CD8-positive, alpha-beta memory T cell (primary cell): Measurements from ENCODE around the gene RORC. TPM values are rescaled to one million over a fixed set of nuclear protein-coding genes. Genes with fewer than 3 reads are reported as not detected.

Experiments
- CTCF ChIA-PET: fragments of 350-600 bp; sonication (Branson Sonifier 250); formaldehyde crosslinking; loops from one replicate; lab custom pipeline; 2021; ENCODE audit warnings: antibody characterized with exemption; lab: Charles Lee
- POLR2A ChIA-PET: fragments of 350-600 bp; sonication (Branson Sonifier 250); formaldehyde crosslinking; loops from one replicate; lab custom pipeline; 2021; ENCODE audit warnings: antibody characterized with exemption; lab: Charles Lee
- DNase-seq, 5 donors: peaks; one replicate each; pipeline versions ENCODE4 v3.0.0 to v3.0.0-alpha.2; 2020 to 2022; ENCODE audit warnings: mixed read lengths in 1 of 5
- H3K27ac ChIP-seq: one replicate; pipeline ENCODE4 v1.7.0; 2013; ENCODE audit warnings: low read depth, mild to moderate bottlenecking, low read length, moderate library complexity
- H3K27me3 ChIP-seq: 2 replicates; pipeline ENCODE4 v1.7.0; 2013; ENCODE audit warnings: low read length, mild to moderate bottlenecking; ENCODE audit not compliant: insufficient read depth, poor library complexity, severe bottlenecking
- H3K36me3 ChIP-seq: 2 replicates; pipeline ENCODE4 v1.7.0; 2013; ENCODE audit warnings: mild to moderate bottlenecking, low read length, moderate library complexity; ENCODE audit not compliant: insufficient read depth
- H3K4me1 ChIP-seq: 2 replicates; pipeline ENCODE4 v1.7.0; 2013; ENCODE audit warnings: mild to moderate bottlenecking, low read length, moderate library complexity; ENCODE audit not compliant: insufficient read depth
- H3K4me3 ChIP-seq: 2 replicates; pipeline ENCODE4 v1.7.0; 2013; ENCODE audit warnings: mild to moderate bottlenecking, low read length
- H3K9me3 ChIP-seq: 2 replicates; pipeline ENCODE4 v1.7.0; 2013; ENCODE audit warnings: mild to moderate bottlenecking, low read length
- H3K27ac Mint-ChIP-seq, 8 donors: one replicate each; pipeline ENCODE4 v1.8.0; 2020 to 2021; ENCODE audit warnings: mixed read lengths in 8 of 8, mild to moderate bottlenecking in 6 of 8, inconsistent platforms in 3 of 8, moderate library complexity in 3 of 8
- H3K27me3 Mint-ChIP-seq, 2 donors: one replicate each; pipeline ENCODE4 v1.8.0; 2020 to 2021; ENCODE audit warnings: mixed read lengths in 2 of 2, mild to moderate bottlenecking in 1 of 2, moderate library complexity in 1 of 2
- H3K36me3 Mint-ChIP-seq, 3 donors: one replicate each; pipeline ENCODE4 v1.8.0; 2020 to 2021; ENCODE audit warnings: mixed read lengths in 3 of 3, inconsistent platforms in 1 of 3, mild to moderate bottlenecking in 1 of 3
- H3K4me1 Mint-ChIP-seq, 3 donors: one replicate each; pipeline ENCODE4 v1.8.0; 2020 to 2021; ENCODE audit warnings: mixed read lengths in 3 of 3, inconsistent platforms in 1 of 3, mild to moderate bottlenecking in 1 of 3
- H3K4me3 Mint-ChIP-seq, 7 donors: one replicate each; pipeline ENCODE4 v1.8.0; 2020 to 2021; ENCODE audit warnings: mixed read lengths in 7 of 7, mild to moderate bottlenecking in 6 of 7, moderate library complexity in 4 of 7, inconsistent platforms in 2 of 7
- H3K9me3 Mint-ChIP-seq, 5 donors: one replicate each; pipeline ENCODE4 v1.8.0; 2020 to 2022; ENCODE audit warnings: mixed read lengths in 5 of 5, mild to moderate bottlenecking in 3 of 5, moderate library complexity in 2 of 5, inconsistent platforms in 1 of 5
- polyA plus RNA-seq: library from polyadenylated mRNA; unstranded; fragments of 300-500 nt; fragmentation: Illumina TruSeq; gene quantifications from one replicate; pipeline ENCODE4 v1.2.3, GENCODE V29; 2021
- total RNA-seq, 2 experiments: library from RNA; stranded (reverse); gene quantifications; one replicate each; pipeline ENCODE4 v1.2.3, GENCODE V29; 2021

The RORC gene
- total and polyA plus RNA-seq, 3 experiments from 2014 or later, result 1.3 to 46.4 (median 1.5) TPM

DNA sequence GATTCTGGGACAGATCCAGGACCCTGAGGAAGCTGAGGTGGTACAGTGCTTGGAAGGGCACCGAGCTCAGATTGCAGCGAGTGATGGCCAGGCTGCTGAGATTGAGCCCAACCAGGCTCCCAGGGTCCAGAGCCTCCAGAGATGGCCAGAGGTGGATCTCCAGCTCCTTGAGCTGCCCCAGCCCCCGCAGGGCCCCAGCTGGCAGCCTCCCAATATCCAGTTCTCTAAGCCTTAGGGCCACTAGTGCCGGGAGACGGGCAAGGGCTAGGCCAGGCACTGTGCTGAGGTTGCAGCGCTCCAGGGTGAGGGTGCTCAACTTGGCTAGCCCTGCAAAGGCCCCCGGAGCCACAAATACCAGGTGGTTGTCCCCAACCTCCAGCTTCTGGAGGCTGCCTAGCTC, 29.8 kb downstream of the RORC start:
- Histone ChIP-seq H3K36me3 (no peaks in the 10 kb centered on the region), H3K27ac (no peak overlapping the region), H3K9me3 (no peaks in the 10 kb centered on the region), H3K4me1 (no peaks in the 10 kb centered on the region), H3K27me3 (no peaks in the 10 kb centered on the region), H3K4me3 (no peak overlapping the region)
- H3K4me1 Mint-ChIP-seq, result peaks cover 12 to 17% (median 12%) of the 10 kb centered on the region in 3 donors
- H3K27me3 Mint-ChIP-seq, result peaks cover 4 to 12% of the 10 kb centered on the region in 2 donors
- DNase-seq, result no peak
- H3K36me3 Mint-ChIP-seq, result peaks cover 0 to 4% (median 2%) of the 10 kb centered on the region in 3 donors
- POLR2A ChIA-PET, result interaction anchor here (0.5 kb wide), 1 partner anchor 422 kb away, joined by 4 read pairs; no protein-coding TSS in a partner anchor
- peak overlapping the region in 2 of 8 donors; percentile 24 to 46 for H3K27ac Mint-ChIP-seq
- CTCF ChIA-PET, result interaction anchor here (1.1 to 1.5 kb wide), 2 partner anchors 17 to 34 kb away, joined by 3 to 4 read pairs; no protein-coding TSS in a partner anchor
- no peak overlapping the region for H3K4me3 Mint-ChIP-seq
- no peaks in the 10 kb centered on the region for H3K9me3 Mint-ChIP-seq

DNA sequence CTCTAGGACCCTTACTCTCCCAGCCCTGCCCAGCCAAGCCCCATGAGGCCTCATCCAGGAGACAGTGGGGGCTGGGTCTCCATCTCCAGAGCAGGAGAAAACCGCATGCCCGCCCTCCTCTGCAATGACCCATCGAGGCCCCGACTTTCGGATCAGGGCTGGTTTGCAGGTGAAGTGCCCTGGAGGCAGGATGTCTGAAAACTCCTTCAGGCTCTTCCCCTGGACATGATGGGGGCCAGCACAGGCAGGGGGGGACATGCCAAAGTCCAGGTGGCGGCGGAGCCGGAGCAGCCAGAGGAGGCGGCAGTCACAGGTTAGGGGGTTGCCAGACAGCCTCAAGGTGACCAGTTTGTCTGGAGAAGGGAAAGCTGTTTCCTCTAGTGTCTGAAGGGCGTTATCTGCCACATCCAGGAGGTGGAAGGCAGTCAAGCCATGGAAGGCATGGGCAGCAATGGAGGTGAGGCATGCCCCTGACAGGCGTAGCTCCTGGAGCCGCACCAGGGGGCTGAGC, 30.2 kb downstream of the RORC start:
- Mint-ChIP-seq H3K27ac (peak overlapping the region in 1 of 8 donors; percentile 73), H3K36me3 (peaks cover 0 to 5% (median 5%) of the 10 kb centered on the region in 3 donors), H3K27me3 (peaks cover 4 to 12% of the 10 kb centered on the region in 2 donors), H3K9me3 (no peaks in the 10 kb centered on the region), H3K4me3 (no peak overlapping the region), H3K4me1 (peaks cover 12 to 17% (median 12%) of the 10 kb centered on the region in 3 donors)
- Histone ChIP-seq H3K27me3 (no peaks in the 10 kb centered on the region), H3K9me3 (no peaks in the 10 kb centered on the region), H3K27ac (no peak overlapping the region), H3K4me1 (no peaks in the 10 kb centered on the region), H3K36me3 (no peaks in the 10 kb centered on the region), H3K4me3 (no peak overlapping the region)
- no peak for DNase-seq
- CTCF ChIA-PET, result interaction anchor here (1.1 to 1.3 kb wide), 2 partner anchors 16 to 21 kb away, joined by 3 read pairs; no protein-coding TSS in a partner anchor
- POLR2A ChIA-PET, result interaction anchor here (0.5 kb wide), 1 partner anchor 422 kb away, joined by 4 read pairs; no protein-coding TSS in a partner anchor

DNA sequence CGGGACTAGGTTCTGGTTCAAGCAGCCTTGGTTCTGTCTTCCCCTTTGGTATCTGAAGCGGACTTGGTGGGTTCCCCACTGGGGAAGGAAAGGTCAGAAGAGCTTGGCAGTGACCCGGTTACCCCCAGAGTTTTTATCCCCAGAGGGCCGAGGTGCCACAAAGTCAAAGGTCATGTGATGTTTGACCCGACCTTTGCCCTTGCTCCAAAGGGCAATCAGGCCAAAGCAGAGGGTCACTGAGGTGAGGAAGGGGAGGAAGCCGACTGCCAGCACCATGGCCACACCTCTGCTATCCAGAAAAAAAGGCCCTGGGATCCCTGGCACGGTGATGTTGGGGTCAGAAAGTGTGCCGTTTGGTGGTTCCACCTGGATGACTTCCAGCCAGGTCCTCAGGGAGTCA, 30.8 kb downstream of the RORC start:
- Histone ChIP-seq H3K4me1 (no peaks in the 10 kb centered on the region), H3K27ac (no peak overlapping the region), H3K27me3 (no peaks in the 10 kb centered on the region), H3K9me3 (no peaks in the 10 kb centered on the region), H3K4me3 (no peak overlapping the region), H3K36me3 (no peaks in the 10 kb centered on the region)
- CTCF ChIA-PET, result interaction anchor here (1.3 kb wide), 1 partner anchor 20 kb away, joined by 3 read pairs; no protein-coding TSS in a partner anchor
- Mint-ChIP-seq H3K4me1 (peaks cover 12 to 17% (median 12%) of the 10 kb centered on the region in 3 donors), H3K27ac (peak overlapping the region in 7 of 8 donors; percentile 67 to 94 (median 84)), H3K9me3 (no peaks in the 10 kb centered on the region), H3K36me3 (peaks cover 0 to 5% (median 5%) of the 10 kb centered on the region in 3 donors), H3K27me3 (peaks cover 4 to 12% of the 10 kb centered on the region in 2 donors), H3K4me3 (peak overlapping the region in 4 of 7 donors; percentile 0 to 63 (median 42))
- POLR2A ChIA-PET, result no interaction called here
- DNase-seq, result no peak

DNA sequence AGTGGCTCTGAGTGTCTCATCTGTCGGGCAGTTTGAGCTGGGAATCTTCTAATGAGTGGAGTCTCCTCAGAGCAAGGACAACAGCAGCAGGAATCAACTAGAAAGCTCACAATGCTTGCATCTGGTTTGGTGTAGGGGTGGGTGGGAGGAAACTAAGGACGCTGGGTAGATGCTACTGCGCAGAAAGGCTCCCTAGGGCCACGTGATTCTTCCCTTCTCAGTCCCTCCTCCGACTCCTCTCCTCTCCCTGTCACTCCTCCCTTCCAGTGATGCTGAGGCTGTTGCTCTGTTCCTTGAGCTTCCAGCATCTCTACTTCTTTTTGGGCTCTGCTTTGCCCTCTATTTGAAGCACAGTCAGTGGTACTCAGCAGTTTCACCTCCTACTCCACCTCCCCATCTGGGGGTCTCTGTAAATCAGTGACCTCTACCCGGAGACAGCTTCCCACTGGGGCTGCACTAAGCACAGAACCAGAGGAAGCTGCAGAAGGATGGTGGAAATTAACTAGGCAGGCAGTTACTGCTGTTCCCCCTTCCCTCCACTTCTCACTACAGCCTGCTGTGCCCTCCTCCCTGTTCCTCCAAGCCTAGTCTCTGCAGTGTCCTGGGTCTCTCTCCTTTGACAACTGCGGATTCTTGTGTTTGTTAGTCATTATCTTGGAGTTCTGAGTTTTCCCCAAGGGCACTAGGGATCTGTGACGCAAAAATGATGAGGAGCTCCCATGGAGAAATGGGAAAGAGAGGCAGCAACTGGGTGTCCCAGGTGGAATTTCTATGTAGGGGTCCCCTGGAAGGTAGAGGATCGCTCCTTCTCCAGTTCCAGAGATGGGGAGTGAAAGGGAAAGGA, 32.2 kb downstream of the RORC start:
- Histone ChIP-seq H3K4me3 (no peak overlapping the region), H3K4me1 (no peaks in the 10 kb centered on the region), H3K9me3 (no peaks in the 10 kb centered on the region), H3K36me3 (no peaks in the 10 kb centered on the region), H3K27me3 (no peaks in the 10 kb centered on the region), H3K27ac (no peak overlapping the region)
- Mint-ChIP-seq H3K4me1 (peaks cover 12 to 17% (median 13%) of the 10 kb centered on the region in 3 donors), H3K4me3 (peak overlapping the region in 2 of 7 donors; percentile 52 to 65), H3K27me3 (peaks cover 4 to 12% of the 10 kb centered on the region in 2 donors), H3K36me3 (peaks cover 0 to 6% (median 5%) of the 10 kb centered on the region in 3 donors), H3K9me3 (no peaks in the 10 kb centered on the region), H3K27ac (peak overlapping the region in 3 of 8 donors; percentile 44 to 84 (median 76))
- DNase-seq, result no peak
- ChIA-PET CTCF (no interaction called here), POLR2A (no interaction called here)

DNA sequence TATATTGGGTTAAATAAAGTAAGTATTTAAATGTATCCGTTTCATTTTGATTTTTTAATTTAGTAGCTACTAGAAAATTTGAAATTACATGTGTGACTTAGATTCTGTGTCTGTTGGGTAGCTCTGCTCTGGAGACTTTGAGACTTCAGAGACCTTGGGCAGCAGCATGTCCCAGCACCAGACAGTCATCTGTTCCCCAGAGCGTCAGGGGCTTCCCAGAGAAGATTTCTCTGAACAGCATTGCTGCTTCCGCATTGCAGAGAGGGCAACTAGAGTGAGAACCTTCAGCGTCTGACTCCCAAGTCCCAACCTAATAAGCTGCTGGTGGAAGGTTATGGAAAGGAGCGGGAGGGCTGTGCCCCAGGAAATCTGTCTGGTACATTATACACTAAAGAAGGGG, 33.0 kb downstream of the RORC start:
- POLR2A ChIA-PET, result interaction anchor here (0.5 kb wide), 1 partner anchor 380 kb away, joined by 3 read pairs; no protein-coding TSS in a partner anchor
- CTCF ChIA-PET, result interaction anchor here (0.6 kb wide), 1 partner anchor 9 kb away, joined by 3 read pairs; no protein-coding TSS in a partner anchor
- Mint-ChIP-seq H3K27me3 (peaks cover 4 to 12% of the 10 kb centered on the region in 2 donors), H3K9me3 (no peaks in the 10 kb centered on the region), H3K27ac (peak overlapping the region in 2 of 8 donors; percentile 47 to 84), H3K4me1 (peaks cover 12 to 17% (median 16%) of the 10 kb centered on the region in 3 donors), H3K36me3 (peaks cover 0 to 8% (median 8%) of the 10 kb centered on the region in 3 donors), H3K4me3 (no peak overlapping the region)
- Histone ChIP-seq H3K4me1 (no peaks in the 10 kb centered on the region), H3K4me3 (no peak overlapping the region), H3K27ac (no peak overlapping the region), H3K9me3 (no peaks in the 10 kb centered on the region), H3K27me3 (no peaks in the 10 kb centered on the region), H3K36me3 (no peaks in the 10 kb centered on the region)
- DNase-seq, result no peak

DNA sequence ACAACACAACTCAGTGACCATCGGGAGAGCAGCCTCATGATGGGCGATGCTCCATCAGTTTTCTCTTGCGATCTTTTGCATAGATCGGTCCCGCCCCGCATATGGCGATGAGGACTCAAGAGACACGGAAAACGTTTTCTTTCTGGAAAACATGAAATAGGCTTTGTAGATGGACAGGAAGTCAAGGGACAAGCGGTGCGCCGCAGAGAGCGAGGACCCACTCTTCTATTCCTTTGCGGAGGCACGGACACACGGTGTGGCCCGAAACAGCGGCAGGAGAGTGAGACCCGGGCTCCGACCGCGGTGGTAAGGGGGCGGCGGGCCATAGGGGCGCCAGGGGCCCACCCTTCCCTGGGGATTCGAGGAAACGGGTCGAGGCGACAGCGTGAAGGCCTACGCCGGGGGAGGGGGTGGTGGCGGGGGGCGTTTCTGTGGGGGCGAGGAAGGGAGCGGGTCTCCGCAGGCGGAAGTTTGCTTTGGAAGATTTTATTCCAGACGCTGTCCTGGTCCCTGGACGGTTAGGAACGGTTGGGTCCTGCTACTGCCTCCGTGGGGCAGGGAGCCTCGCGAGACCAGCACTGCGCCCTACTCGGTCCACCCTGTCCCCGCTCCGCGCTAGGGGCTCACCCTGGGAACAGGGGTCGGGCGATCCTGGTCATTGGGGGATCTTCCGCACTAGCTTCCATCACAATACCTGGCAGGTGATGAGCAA, 40.5 kb downstream of the RORC start:
- Mint-ChIP-seq H3K9me3 (no peaks in the 10 kb centered on the region), H3K36me3 (peaks cover 0 to 15% (median 4%) of the 10 kb centered on the region in 3 donors), H3K27me3 (peaks cover 0 to 3% of the 10 kb centered on the region in 2 donors), H3K27ac (peak overlapping the region; percentile 71 to 96 (median 86)), H3K4me3 (peak overlapping the region; percentile 88 to 99 (median 95)), H3K4me1 (peaks cover 34 to 46% (median 34%) of the 10 kb centered on the region in 3 donors)
- Histone ChIP-seq H3K4me1 (peaks cover 16% of the 10 kb centered on the region), H3K9me3 (no peaks in the 10 kb centered on the region), H3K27me3 (no peaks in the 10 kb centered on the region), H3K27ac (peak overlapping the region; percentile 66), H3K36me3 (no peaks in the 10 kb centered on the region), H3K4me3 (peak overlapping the region; percentile 99)
- ChIA-PET POLR2A (interaction anchor here (1.0 to 3.1 kb wide), 2 partner anchors 28 to 47 kb away, joined by 3 to 14 read pairs; partner anchors contain the start of gene MRPL9), CTCF (interaction anchor here (1.0 to 1.2 kb wide), 2 partner anchors 26 to 45 kb away, joined by 3 read pairs; no protein-coding TSS in a partner anchor)
- DNase-seq, result peak in 1 of 5 donors; percentile 6
